ENCODE measurements around the gene NUDT16L1. TPM values are rescaled to one million over a fixed set of nuclear protein-coding genes. Genes with fewer than 3 reads are reported as not detected.

The NUDT16L1 gene
- polyA plus RNA-seq, 3 donors = 40.0 to 62.7 (median 41.1) TPM

DNA sequence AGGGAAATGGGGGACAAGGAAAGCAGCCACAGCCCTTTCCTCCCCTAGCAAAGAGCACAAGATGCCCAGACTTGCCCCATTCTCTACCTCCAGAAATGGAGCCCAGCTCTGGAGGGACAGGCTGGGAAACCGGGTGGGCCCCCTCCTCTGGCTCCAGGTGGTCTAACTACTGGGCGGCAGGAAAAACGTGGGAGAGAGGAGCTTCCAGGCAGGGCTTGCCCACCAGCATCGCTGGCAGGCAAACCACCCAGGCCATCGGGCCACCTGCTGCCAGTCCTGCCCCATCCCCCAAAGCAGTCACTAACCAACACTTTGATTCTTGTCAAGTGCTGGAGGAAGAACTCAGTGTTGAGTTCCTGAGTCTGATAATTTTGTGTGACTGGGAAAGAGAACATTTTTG, 25.1 kb downstream of the NUDT16L1 start:
- Histone ChIP-seq H3K4me3 (replicated peaks in 1 of 3; ENCODE audit: low read depth in 2 of 3, low read length in 3 of 3) (no peak overlapping the region), H3K9me3 (replicated peaks in 1 of 2; ENCODE audit: control insufficient read depth in 1 of 2, insufficient read depth in 1 of 2, low read length in 2 of 2) (no peaks in the 10 kb centered on the region), H4K20me1 (ENCODE audit: insufficient read depth, low read length) (no peaks in the 10 kb centered on the region), H3K36me3 (replicated peaks in 1 of 2; ENCODE audit: control insufficient read depth in 1 of 2, insufficient read depth in 2 of 2, low read length in 2 of 2) (peaks cover 23 to 42% of the 10 kb centered on the region in 2 donors), H3K27ac (ENCODE audit: low read depth in 1 of 2, low read length in 2 of 2) (no peak overlapping the region), H3K79me2 (ENCODE audit: insufficient read depth, low read length) (no peaks in the 10 kb centered on the region), H3K9ac (ENCODE audit: insufficient read depth, low read length, poor library complexity, severe bottlenecking) (no peak overlapping the region), H2AFZ (ENCODE audit: insufficient read depth, low read depth, low read length, poor library complexity, severe bottlenecking) (no peak overlapping the region), H3K27me3 (ENCODE audit: control insufficient read depth in 2 of 2, insufficient read depth in 2 of 2, low read length in 2 of 2) (no peaks in the 10 kb centered on the region), H3K4me2 (replicated peaks; ENCODE audit: extremely low read depth, low read length, poor library complexity, severe bottlenecking) (no peak overlapping the region), H3K4me1 (ENCODE audit: control insufficient read depth in 1 of 2, insufficient read depth in 2 of 2, low read length in 2 of 2) (no peaks in the 10 kb centered on the region)
- Mint-ChIP-seq H3K4me1 (no peaks in the 10 kb centered on the region), H3K27me3 (ENCODE audit: low read depth in 3 of 3) (no peaks in the 10 kb centered on the region), H3K27ac (peak overlapping the region in 1 of 7 donors; percentile 48), H3K9me3 (no peaks in the 10 kb centered on the region), H3K36me3 (peaks cover 29 to 45% of the 10 kb centered on the region in 2 donors), H3K4me3 (no peak overlapping the region)
- TF ChIP-seq, protein P1, sequence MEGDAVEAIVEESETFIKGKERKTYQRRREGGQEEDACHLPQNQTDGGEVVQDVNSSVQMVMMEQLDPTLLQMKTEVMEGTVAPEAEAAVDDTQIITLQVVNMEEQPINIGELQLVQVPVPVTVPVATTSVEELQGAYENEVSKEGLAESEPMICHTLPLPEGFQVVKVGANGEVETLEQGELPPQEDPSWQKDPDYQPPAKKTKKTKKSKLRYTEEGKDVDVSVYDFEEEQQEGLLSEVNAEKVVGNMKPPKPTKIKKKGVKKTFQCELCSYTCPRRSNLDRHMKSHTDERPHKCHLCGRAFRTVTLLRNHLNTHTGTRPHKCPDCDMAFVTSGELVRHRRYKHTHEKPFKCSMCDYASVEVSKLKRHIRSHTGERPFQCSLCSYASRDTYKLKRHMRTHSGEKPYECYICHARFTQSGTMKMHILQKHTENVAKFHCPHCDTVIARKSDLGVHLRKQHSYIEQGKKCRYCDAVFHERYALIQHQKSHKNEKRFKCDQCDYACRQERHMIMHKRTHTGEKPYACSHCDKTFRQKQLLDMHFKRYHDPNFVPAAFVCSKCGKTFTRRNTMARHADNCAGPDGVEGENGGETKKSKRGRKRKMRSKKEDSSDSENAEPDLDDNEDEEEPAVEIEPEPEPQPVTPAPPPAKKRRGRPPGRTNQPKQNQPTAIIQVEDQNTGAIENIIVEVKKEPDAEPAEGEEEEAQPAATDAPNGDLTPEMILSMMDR (IDR thresholded peaks at IDR 0.05) = no peak
- no peak for DNase-seq
- intact Hi-C loops (cut with micrococcal nuclease) = no loop called here
- WGBS (ENCODE audit: insufficient coverage) = 100% methylated on average over 3 of the region's 5 CpGs

DNA sequence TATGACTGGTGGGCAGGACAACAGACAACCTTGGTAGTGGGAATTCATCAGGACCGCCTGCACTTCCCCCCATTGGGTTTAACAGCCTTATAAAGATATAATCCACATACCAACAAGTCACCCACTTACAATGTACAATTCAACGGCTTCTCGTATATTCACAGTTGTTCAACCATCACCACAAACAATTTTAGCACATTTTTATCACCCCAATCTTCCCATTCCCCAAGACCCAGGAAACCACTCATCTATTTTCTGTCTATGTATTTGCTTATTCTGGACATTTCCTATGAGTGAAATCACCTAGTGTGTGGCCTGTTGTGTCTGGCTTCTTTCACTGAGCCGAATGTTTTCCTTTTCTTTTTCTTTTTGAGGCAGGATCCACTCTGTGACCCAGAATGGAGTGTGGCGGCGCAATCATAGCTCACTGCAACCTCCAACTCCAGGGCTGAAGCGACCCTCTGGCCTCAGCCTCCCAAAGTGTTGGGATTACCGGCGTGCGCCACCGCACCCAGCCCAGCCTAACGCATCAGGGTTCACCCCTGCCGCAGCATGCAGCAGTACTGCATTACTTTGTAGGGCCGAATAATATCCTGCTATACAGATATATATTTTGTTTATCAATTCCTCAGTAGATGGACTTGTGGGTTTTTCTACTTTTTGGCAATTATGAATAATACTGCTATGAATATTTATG, 29.9 kb downstream of the NUDT16L1 start:
- Histone ChIP-seq H3K79me2 (ENCODE audit: insufficient read depth, low read length) (no peaks in the 10 kb centered on the region), H3K4me2 (replicated peaks; ENCODE audit: extremely low read depth, low read length, poor library complexity, severe bottlenecking) (no peak overlapping the region), H2AFZ (ENCODE audit: insufficient read depth, low read depth, low read length, poor library complexity, severe bottlenecking) (no peak overlapping the region), H3K27ac (ENCODE audit: low read depth in 1 of 2, low read length in 2 of 2) (no peak overlapping the region), H3K27me3 (ENCODE audit: control insufficient read depth in 2 of 2, insufficient read depth in 2 of 2, low read length in 2 of 2) (no peaks in the 10 kb centered on the region), H3K4me1 (ENCODE audit: control insufficient read depth in 1 of 2, insufficient read depth in 2 of 2, low read length in 2 of 2) (no peaks in the 10 kb centered on the region), H3K36me3 (replicated peaks in 1 of 2; ENCODE audit: control insufficient read depth in 1 of 2, insufficient read depth in 2 of 2, low read length in 2 of 2) (peaks cover 27 to 51% of the 10 kb centered on the region in 2 donors), H4K20me1 (ENCODE audit: insufficient read depth, low read length) (no peaks in the 10 kb centered on the region), H3K4me3 (replicated peaks in 1 of 3; ENCODE audit: low read depth in 2 of 3, low read length in 3 of 3) (no peak overlapping the region), H3K9me3 (replicated peaks in 1 of 2; ENCODE audit: control insufficient read depth in 1 of 2, insufficient read depth in 1 of 2, low read length in 2 of 2) (no peaks in the 10 kb centered on the region), H3K9ac (ENCODE audit: insufficient read depth, low read length, poor library complexity, severe bottlenecking) (no peak overlapping the region)
- no peaks in the 10 kb centered on the region for H3K4me1 Mint-ChIP-seq
- DNase-seq = no peak
- H3K4me3 Mint-ChIP-seq = no peak overlapping the region
- 94% methylated on average over 5 of the region's 14 CpGs for WGBS (ENCODE audit: insufficient coverage)
- no peak overlapping the region for H3K27ac Mint-ChIP-seq
- no peaks in the 10 kb centered on the region for H3K27me3 Mint-ChIP-seq (ENCODE audit: low read depth in 3 of 3)
- no peaks in the 10 kb centered on the region for H3K9me3 Mint-ChIP-seq
- TF ChIP-seq, protein P1 (IDR thresholded peaks at IDR 0.05) = no peak
- intact Hi-C loops (cut with micrococcal nuclease) = no loop called here
- peaks cover 30 to 51% of the 10 kb centered on the region in 2 donors for H3K36me3 Mint-ChIP-seq
